Measurements from ENCODE around the gene SPI1.
"Not testable (repeated sequence)": the region's sequence is repeated elsewhere in the genome, so short reads cannot be mapped to it uniquely, and the experiment has no call there.

Gene SPI1

GRCh38 chr11:47340010-47340409 is 38.3 kb downstream of the SPI1 start:
- no peaks in the 10 kb centered on the region for H3K27me3 ChIP-seq (ENCODE audit: insufficient read depth, low read depth, severe bottlenecking)
- H3K9me3 ChIP-seq (ENCODE audit: severe bottlenecking) = no peaks in the 10 kb centered on the region
- no peaks in the 10 kb centered on the region for H3K36me3 ChIP-seq
- no peak overlapping the region for H3K27ac ChIP-seq
- TF ChIP-seq, protein P1, sequence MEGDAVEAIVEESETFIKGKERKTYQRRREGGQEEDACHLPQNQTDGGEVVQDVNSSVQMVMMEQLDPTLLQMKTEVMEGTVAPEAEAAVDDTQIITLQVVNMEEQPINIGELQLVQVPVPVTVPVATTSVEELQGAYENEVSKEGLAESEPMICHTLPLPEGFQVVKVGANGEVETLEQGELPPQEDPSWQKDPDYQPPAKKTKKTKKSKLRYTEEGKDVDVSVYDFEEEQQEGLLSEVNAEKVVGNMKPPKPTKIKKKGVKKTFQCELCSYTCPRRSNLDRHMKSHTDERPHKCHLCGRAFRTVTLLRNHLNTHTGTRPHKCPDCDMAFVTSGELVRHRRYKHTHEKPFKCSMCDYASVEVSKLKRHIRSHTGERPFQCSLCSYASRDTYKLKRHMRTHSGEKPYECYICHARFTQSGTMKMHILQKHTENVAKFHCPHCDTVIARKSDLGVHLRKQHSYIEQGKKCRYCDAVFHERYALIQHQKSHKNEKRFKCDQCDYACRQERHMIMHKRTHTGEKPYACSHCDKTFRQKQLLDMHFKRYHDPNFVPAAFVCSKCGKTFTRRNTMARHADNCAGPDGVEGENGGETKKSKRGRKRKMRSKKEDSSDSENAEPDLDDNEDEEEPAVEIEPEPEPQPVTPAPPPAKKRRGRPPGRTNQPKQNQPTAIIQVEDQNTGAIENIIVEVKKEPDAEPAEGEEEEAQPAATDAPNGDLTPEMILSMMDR (IDR thresholded peaks at IDR 0.05; ENCODE audit: low read depth, low read length) = no peak
- no peak overlapping the region for H3K4me3 ChIP-seq (ENCODE audit: low read depth, low read length)
- no peak for DNase-seq

DNA sequence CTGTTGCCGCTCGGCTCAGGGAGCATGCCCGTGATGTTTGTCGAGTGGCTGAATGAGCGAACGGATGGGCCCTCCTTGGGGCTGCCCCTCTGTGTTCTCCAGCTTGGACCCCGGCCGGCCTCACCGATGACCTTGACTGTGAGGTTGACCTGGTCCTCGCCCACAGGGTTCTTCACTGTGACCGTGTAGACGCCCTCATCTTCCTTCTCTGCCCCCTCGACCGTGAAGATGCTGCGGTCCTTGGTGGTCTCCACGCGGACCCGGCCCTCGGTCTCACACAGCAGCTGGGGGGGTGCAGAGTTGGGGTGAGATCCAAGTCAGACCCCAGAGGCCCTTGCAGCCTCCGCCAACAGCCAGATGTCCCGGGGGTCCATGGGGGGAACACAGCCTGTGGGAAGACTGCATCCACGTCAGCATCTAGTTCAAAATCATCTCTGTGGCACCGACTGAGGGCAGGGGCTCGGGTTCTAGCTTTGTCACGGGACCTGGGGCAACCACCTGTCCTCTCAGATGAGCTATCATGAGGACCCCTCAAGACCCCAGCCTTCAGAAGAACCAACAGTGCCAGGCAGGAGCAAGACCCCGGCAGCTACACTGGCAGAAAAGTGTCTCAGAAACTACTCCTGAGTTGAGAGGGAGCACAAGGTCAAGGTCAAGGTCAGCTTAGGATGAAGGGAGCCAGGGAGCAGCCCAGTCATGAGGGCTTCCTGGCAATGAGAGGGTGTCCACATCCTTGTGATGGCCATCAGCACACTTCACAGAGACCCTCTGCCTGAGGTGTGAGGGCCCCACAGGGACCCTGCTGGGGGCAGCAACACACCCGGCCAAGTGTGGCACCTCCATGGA is 39.7 kb downstream of the SPI1 start:
- no peak for DNase-seq
- TF ChIP-seq, protein P1 (IDR thresholded peaks at IDR 0.05; ENCODE audit: low read depth, low read length) = no peak
- H3K27me3 ChIP-seq (ENCODE audit: insufficient read depth, low read depth, severe bottlenecking) = no peaks in the 10 kb centered on the region
- H3K4me3 ChIP-seq (ENCODE audit: low read depth, low read length) = no peak overlapping the region
- no peaks in the 10 kb centered on the region for H3K9me3 ChIP-seq (ENCODE audit: severe bottlenecking)
- H3K36me3 ChIP-seq = no peaks in the 10 kb centered on the region
- no peak overlapping the region for H3K27ac ChIP-seq

DNA sequence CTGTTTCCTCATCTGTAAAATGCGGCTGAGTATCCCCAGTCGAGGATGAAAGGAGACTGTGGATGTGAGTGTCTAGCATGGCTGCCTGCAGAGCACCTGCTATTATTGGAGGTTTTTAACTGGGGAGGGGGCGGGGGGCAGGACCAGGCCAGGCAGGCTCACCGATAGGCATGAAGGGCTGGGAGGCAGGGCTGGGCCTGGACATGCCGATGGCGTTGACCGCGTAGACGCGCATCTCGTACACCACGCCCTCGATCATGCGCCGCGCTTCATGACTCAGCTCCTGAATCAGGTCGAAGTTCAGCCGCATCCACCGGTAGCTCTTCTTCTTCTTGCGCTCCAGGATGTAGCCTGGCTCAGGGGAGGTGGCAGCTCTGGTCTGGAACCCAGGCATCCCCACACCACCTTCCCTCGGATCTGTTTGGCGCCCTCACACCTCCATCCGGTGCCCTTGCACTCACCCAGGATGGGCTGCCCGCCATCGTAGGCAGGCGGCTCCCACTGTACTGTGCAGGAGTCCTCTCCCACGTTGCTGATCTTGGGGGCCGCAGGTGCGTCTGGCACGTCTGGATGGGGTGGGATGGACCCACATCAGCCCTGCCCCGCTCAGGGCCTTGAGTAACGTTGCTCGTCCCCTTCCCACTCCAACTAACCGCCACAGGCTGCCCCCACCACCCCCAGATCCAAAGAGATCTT is 41.0 kb downstream of the SPI1 start:
- no peak overlapping the region for H3K4me3 ChIP-seq (ENCODE audit: low read depth, low read length)
- H3K27ac ChIP-seq = no peak overlapping the region
- H3K36me3 ChIP-seq = no peaks in the 10 kb centered on the region
- H3K9me3 ChIP-seq (ENCODE audit: severe bottlenecking) = no peaks in the 10 kb centered on the region
- H3K27me3 ChIP-seq (ENCODE audit: insufficient read depth, low read depth, severe bottlenecking) = no peaks in the 10 kb centered on the region
- TF ChIP-seq, protein P1 (IDR thresholded peaks at IDR 0.05; ENCODE audit: low read depth, low read length) = no peak
- no peak for DNase-seq

- TF ChIP-seq, protein P1 (IDR thresholded peaks at IDR 0.05; ENCODE audit: low read depth, low read length) = no peak
- Histone ChIP-seq H3K27ac (no peak overlapping the region), H3K9me3 (ENCODE audit: severe bottlenecking) (no peaks in the 10 kb centered on the region), H3K4me3 (ENCODE audit: low read depth, low read length) (no peak overlapping the region), H3K36me3 (no peaks in the 10 kb centered on the region; the same call in 1 of the 2 replicates), H3K27me3 (ENCODE audit: insufficient read depth, low read depth, severe bottlenecking) (no peaks in the 10 kb centered on the region)
- DNase-seq = no peak
These were observed 41.8 kb downstream of the SPI1 start for GRCh38 chr11:47336595-47336994.

DNA sequence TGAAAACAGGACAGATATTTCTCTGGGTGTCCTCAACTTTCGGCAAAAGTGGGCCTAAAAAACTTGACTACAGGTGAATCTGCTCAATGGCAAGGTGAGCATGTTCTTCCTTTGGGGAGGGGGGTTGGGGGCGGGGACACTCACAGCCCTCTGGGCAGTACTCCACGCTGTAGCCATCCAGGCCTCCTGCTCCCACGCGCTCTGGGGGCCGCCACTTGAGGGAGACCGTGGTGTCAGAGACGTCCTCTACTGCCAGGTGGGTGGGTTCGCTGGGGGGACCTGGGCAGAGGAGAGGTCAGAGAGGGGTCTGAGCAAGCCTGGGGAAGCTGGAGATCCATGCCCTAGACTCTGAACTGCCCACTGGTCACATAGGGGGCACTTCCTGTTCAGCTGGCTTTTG is 42.6 kb downstream of the SPI1 start:
- Histone ChIP-seq H3K36me3 (no peaks in the 10 kb centered on the region; the same call in 1 of the 2 replicates), H3K27ac (no peak overlapping the region), H3K9me3 (ENCODE audit: severe bottlenecking) (no peaks in the 10 kb centered on the region), H3K4me3 (ENCODE audit: low read depth, low read length) (no peak overlapping the region), H3K27me3 (ENCODE audit: insufficient read depth, low read depth, severe bottlenecking) (no peaks in the 10 kb centered on the region)
- no peak for DNase-seq
- TF ChIP-seq, protein P1 (IDR thresholded peaks at IDR 0.05; ENCODE audit: low read depth, low read length) = no peak

- H3K36me3 ChIP-seq; DNase-seq; H3K27me3 ChIP-seq (ENCODE audit: insufficient read depth, low read depth, severe bottlenecking); H3K9me3 ChIP-seq (ENCODE audit: severe bottlenecking); H3K27ac ChIP-seq; H3K4me3 ChIP-seq (ENCODE audit: low read depth, low read length): not testable (repeated sequence)
These were observed 43.5 kb downstream of the SPI1 start for GRCh38 chr11:47334699-47335411.

All from WERI-Rb-1 (cell line).